Measurements from ENCODE around the gene AP2A1.

- TF ChIP-seq EZH2 (IDR thresholded peaks at IDR 0.05; ENCODE audit: borderline replicate concordance, insufficient read depth, low read depth, low read length, poor library complexity, severe bottlenecking) (no peak), CTCF (IDR thresholded peaks at IDR 0.05) (no peak)
Observed at GRCh38 chr19:49832556-49832955, 65.8 kb downstream of the AP2A1 start.
